Hindlimb muscle (tissue), 1 donor: ENCODE results near the gene MAD1L1. TPM values are rescaled to one million over a fixed set of nuclear protein-coding genes. Genes with fewer than 3 reads are reported as not detected.
"Not testable (repeated sequence)": the region's sequence is repeated elsewhere in the genome, so short reads cannot be mapped to it uniquely, and the experiment has no call there.

Source experiments
- DNase-seq: peaks from one replicate; pipeline ENCODE4 v3.0.0-alpha.2; 2013
- polyA plus RNA-seq: library from polyadenylated mRNA; unstranded; fragments of 120-200 nt; gene quantifications from one replicate; pipeline ENCODE4 v1.2.1, GENCODE V29; 2013; ENCODE audit not compliant: insufficient read length

Gene MAD1L1
- polyA plus RNA-seq, result 27.6 TPM

- peak; percentile 93 for DNase-seq
These were observed at the start of gene MAD1L1 for GRCh38 chr7:2232766-2233520. TSS of gene MAD1L1 (minus strand) at chr7:2232945. CDS start at chr7:2230133, 2,812 bp downstream.

- DNase-seq, result no peak
These were observed 49.5 kb upstream of the MAD1L1 start for GRCh38 chr7:2282185-2282751.

DNA sequence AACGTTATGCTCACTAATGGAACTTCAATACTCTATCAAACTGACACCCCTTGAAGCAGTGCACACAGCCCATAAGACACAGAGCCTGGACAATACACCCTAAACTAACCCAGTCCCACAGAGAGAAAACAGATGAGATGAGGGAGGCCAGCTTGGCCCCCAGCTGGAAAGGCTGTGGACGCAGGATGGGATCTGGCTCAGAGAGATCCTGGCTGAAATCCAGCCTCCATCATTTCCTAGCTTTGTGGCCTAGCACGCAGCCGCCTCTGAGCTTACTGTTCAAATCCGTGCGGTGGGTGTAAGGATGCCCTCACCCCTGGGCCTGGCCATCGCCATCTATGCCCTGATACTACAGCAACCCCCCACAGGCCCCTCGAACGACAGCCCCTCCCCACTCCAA is 48.8 kb upstream of the MAD1L1 start:
- peak; percentile 86 for DNase-seq

DNA sequence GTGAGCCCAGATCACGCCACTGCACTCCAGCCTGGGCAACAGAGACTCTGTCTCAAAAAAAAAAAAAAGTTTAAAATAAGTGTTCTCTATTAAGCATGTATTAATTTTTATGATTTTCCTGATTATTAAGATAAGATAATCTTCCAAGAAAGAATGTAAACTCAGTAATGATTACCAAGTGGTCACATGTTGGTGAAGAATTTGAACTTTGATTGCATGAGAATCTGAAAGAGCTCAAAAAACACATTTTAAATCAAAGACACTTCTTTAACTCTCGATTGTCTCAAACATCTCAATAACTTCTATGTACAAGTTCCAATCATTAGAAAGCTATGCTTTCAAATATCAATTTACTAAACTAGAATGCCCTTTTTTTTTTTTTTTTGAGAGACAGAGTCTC is 47.7 kb upstream of the MAD1L1 start:
- DNase-seq, result no peak

- DNase-seq, result peak; percentile 79
These were observed 47.2 kb upstream of the MAD1L1 start for GRCh38 chr7:2279896-2280295.

GRCh38 chr7:2278026-2278425 is 45.3 kb upstream of the MAD1L1 start:
- DNase-seq, result no peak

DNA sequence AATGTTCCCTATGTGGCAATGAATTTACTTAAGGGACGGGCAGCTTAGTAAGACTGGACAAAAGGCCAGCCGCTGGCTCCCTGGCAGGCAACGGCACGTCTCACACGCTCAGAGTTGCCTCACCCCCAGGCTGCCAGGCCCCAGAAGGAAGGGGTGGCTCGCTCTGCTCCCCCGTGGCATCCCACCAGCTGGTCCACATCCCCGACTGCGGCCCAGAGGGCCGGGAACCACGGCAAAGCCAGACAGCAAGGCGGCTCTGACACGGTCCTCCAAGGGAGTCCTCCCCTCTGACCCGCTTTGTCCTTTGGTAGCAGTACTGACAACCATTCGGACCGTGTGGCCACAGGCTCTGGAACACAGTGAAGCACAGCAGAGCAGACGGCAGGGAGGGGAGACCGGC is 43.4 kb upstream of the MAD1L1 start:
- no peak for DNase-seq

- no peak for DNase-seq
These were observed 42.4 kb upstream of the MAD1L1 start for GRCh38 chr7:2275101-2275500.

GRCh38 chr7:2274666-2275065 is 41.9 kb upstream of the MAD1L1 start:
- no peak for DNase-seq

DNA sequence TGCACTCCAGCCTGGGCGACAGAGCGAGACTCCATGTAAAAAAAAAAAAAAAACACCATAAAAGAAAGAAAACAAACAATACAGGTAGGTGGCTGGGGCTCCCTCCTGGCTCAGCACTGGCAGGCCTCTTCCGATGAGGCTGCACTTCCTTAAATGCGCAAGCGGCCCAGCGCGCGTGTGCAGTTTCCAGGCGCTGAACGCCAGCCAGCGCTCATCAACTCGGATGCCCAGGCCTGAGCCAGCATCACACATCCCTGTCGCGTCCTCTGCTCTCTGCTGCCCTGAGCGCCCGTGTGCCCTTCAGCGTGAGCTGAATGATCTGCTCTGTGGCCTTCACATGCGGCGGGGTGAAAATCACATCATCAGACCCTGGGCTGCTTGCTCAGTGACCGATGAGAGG is 41.1 kb upstream of the MAD1L1 start:
- DNase-seq, result no peak

GRCh38 chr7:2272031-2272430 is 39.3 kb upstream of the MAD1L1 start:
- no peak for DNase-seq

- no peak for DNase-seq
These were observed 38.7 kb upstream of the MAD1L1 start for GRCh38 chr7:2271273-2272026.

DNA sequence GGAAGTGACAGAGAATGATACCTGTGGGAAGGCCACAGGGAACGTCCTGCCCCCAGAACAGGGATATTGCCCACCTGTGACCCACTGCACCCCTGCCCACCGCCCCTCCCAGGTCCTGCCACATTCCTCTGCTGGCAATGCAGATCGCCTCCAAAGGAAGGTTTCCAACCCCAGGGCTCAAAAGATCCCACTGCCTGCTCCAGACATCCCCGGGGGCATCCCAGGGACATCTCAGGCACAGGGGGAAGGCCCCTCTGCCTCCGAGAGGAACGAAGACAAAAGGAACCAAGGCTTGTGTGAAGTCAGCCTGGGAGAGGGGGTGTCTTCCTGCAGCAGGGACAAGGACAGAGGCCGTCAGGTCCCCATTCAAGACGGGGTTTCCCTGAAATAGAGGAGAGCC is 37.8 kb upstream of the MAD1L1 start:
- no peak for DNase-seq

- DNase-seq, result no peak
These were observed 37.3 kb upstream of the MAD1L1 start for GRCh38 chr7:2269991-2270460.

DNA sequence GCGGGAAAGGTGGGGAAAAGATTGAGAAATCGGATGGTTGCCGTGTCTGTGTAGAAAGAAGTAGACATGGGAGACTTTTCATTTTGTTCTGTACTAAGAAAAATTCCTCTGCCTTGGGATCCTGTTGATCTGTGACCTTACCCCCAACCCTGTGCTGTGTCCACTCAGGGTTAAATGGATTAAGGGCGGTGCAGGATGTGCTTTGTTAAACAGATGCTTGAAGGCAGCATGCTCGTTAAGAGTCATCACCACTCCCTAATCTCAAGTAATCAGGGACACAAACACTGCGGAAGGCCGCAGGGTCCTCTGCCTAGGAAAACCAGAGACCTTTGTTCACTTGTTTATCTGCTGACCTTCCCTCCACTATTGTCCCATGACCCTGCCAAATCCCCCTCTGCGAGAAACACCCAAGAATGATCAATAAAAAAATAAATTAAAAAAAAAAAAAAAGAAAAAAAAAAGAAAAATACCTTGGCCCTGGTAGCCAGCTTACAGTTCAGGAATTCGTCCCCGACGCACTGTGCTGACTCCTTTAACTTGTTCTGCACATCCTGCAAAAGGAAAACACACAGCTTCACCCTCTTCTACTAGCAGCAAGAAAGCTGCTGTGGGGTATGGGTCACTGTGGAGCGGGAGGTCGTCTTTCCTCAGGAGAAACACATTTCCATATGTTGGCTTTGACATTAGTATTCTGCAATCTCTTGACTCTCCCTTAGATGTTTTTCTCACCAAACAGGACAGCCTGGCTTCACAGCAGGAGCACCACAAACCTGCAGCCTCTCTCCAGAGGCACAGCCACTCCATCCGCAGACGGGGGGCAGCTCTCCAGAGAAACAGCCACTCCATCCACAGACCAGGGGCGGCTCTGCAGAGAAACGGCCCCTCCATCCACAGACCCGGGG is 36.6 kb upstream of the MAD1L1 start:
- DNase-seq, result not testable (repeated sequence)

DNA sequence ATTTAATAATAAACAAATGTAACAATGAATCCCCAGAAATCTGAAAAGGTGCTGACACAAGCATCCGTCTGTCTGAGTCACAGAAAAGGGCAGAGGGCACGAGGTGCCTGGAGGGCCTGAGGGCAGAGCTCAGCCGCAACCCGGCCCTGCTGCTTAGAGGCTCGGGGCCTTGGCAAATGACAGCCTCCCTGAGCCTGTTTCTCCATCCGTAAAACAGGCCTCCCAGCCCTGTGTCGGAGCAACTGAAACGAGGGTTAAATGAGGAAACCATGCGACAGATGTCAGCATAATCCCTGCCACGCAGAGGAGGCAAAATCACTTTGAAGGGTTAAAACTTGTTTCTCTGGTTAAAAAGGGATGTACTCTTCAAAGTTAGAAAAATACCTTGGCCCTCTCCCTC is 34.2 kb upstream of the MAD1L1 start:
- no peak for DNase-seq

DNA sequence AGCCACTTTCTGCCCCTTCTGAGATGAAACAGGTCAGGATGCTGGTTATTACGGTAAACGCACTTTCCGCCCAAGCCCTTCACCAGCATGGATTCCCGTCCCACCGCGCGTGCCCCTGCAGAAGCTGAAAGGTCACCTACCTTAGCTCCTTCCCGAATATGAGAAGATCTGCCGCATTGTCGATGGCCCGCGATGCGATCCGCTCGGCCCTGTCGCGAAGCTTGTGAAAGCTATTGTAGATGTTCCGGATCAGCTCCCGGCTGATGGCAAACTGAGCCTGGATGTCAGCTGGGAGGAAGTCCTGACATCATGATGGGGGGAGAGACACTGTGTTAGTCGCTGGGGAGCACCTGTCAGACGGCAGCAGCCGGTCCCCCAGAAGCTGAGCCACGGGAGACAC is 31.4 kb upstream of the MAD1L1 start:
- no peak for DNase-seq

DNA sequence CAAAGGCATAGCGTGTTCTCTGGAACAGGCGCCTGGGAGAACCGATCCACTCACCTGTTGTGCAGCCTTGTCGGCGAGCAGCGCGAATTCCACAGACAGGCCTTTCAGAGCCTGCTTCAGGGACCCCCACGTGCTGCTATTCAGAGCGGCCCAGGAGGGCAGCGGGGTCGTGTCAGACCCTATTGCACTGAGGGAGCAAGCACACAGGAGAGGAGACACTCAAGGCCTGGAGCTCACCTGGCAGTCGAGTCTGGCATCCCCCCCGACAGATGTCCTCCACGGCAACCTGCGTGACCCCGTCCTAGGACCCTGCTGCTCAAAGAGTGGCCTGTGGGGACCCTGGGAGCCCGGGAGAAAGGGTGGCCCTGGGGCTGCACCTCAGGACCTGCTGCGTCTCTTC is 30.4 kb upstream of the MAD1L1 start:
- no peak for DNase-seq

- DNase-seq, result no peak
These were observed 28.9 kb upstream of the MAD1L1 start for GRCh38 chr7:2261611-2262010.

DNA sequence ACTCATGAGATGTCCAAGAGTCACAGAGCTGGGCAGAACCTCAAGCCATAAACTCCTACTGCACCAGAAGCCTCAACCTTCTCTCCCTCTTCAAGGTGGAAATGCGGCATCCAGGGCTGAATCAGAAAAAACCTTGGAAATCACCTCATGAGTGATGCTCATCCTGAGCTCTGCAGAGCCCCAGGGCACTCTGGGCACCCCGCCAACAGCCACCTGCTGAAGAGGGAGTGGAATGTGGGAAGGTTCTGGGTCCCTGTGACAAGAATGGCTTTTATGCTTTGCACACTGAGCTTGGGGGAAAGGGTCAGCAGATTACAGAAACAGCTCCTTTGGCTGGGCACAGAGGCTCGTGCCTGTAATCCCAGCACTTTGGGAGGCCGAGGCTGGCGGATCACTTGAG is 28.1 kb upstream of the MAD1L1 start:
- no peak for DNase-seq

- no peak for DNase-seq
These were observed 26.7 kb upstream of the MAD1L1 start for GRCh38 chr7:2259480-2259879.

GRCh38 chr7:2258661-2259365 is 26.1 kb upstream of the MAD1L1 start:
- no peak for DNase-seq
